Tibial artery (tissue), 4 donors: ENCODE data around the gene DDX19B.
"Not testable (repeated sequence)": the region's sequence is repeated elsewhere in the genome, so short reads cannot be mapped to it uniquely, and the experiment has no call there.

Source experiments
- DNase-seq, 2 donors: peaks; one replicate each; pipeline ENCODE4 v3.0.0-alpha.2; 2019
- H3K27ac ChIP-seq, 2 donors: fragments of 200-600 bp; sonication (generic) in 1 of 2; 1 replicate in 1 of 2; 2 replicates in 1 of 2; pipeline ENCODE4 v1.5.1; 2018 to 2019; ENCODE audit warnings: mild to moderate bottlenecking in 1 of 2
- H3K27me3 ChIP-seq, 2 donors: fragments of 200-600 bp; sonication (generic) in 1 of 2; one replicate each; pipeline versions ENCODE4 v1.5.1 to v1.6.0; 2016 to 2019
- H3K36me3 ChIP-seq, 3 donors: fragments of 200-600 bp; sonication (generic) in 2 of 3; one replicate each; pipeline ENCODE4 v1.5.1; 2016 to 2019; ENCODE audit warnings: mild to moderate bottlenecking in 2 of 3
- H3K4me1 ChIP-seq, 4 donors: fragments of 200-600 bp; sonication (generic) in 2 of 4; 1 replicate in 3 of 4; 2 replicates in 1 of 4; pipeline ENCODE4 v1.5.1; 2016 to 2019
- H3K4me3 ChIP-seq, 2 donors: fragments of 200-600 bp; sonication (generic) in 1 of 2; 1 replicate in 1 of 2; 2 replicates in 1 of 2; pipeline ENCODE4 v1.5.1; 2018 to 2019; ENCODE audit warnings: mild to moderate bottlenecking in 2 of 2
- H3K9me3 ChIP-seq, 3 donors: fragments of 200-600 bp; sonication (generic) in 1 of 3; one replicate each; pipeline ENCODE4 v1.5.1; 2016 to 2019
- intact Hi-C: fragments of 100-400 bp; cut with DNase I; formaldehyde crosslinking; loops from one replicate; pipeline ENCODE4 v1.15.0; 2023; ENCODE audit warnings: low total_unique reads
- TF ChIP-seq, protein P1 (sequence below), 2 experiments: fragments of 200-600 bp in 1 of 2; fragments of 450-650 bp in 1 of 2; IDR thresholded peaks; one replicate each; pipeline ENCODE4 v1.5.1; 2017 to 2019; ENCODE audit warnings: antibody characterized with exemption in 2 of 2, mild to moderate bottlenecking in 1 of 2, moderate library complexity in 1 of 2

DDX19B gene

DNA sequence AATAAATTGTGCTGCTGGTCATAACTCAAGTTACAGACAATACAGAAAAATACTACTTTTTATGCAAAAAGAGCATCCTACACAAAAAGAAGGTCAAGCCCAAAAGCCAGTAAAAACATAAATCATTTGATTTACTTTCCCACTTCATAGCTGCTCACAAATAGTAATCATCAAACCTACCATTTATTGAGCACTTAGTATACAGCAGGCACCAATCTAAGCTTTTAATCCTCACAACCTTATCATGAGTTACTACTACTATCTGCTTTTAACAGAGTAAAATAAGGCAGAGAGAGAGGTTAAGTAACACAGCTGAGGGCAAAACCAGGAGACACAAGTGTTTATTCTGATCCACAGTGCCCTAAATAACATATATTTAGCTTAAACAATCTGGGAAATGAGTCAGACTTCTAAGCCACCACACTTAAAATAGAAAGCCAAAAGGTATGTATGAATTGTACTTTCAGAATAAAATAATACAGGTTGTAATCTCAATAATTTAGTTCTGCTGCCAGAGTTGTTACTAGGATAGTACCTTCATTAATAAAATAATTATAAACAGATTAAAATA is 8.0 kb upstream of the DDX19B start:
- Histone ChIP-seq H3K4me3 (no peak overlapping the region), H3K9me3 (no peaks in the 10 kb centered on the region), H3K36me3 (no peaks in the 10 kb centered on the region), H3K27me3 (no peaks in the 10 kb centered on the region), H3K27ac (no peak overlapping the region), H3K4me1 (peaks cover 0 to 20% (median 8%) of the 10 kb centered on the region in 4 donors)
- TF ChIP-seq, protein P1, sequence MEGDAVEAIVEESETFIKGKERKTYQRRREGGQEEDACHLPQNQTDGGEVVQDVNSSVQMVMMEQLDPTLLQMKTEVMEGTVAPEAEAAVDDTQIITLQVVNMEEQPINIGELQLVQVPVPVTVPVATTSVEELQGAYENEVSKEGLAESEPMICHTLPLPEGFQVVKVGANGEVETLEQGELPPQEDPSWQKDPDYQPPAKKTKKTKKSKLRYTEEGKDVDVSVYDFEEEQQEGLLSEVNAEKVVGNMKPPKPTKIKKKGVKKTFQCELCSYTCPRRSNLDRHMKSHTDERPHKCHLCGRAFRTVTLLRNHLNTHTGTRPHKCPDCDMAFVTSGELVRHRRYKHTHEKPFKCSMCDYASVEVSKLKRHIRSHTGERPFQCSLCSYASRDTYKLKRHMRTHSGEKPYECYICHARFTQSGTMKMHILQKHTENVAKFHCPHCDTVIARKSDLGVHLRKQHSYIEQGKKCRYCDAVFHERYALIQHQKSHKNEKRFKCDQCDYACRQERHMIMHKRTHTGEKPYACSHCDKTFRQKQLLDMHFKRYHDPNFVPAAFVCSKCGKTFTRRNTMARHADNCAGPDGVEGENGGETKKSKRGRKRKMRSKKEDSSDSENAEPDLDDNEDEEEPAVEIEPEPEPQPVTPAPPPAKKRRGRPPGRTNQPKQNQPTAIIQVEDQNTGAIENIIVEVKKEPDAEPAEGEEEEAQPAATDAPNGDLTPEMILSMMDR (IDR thresholded peaks at IDR 0.05): no peak
- intact Hi-C loops: no loop called here
- no peak for DNase-seq

DNA sequence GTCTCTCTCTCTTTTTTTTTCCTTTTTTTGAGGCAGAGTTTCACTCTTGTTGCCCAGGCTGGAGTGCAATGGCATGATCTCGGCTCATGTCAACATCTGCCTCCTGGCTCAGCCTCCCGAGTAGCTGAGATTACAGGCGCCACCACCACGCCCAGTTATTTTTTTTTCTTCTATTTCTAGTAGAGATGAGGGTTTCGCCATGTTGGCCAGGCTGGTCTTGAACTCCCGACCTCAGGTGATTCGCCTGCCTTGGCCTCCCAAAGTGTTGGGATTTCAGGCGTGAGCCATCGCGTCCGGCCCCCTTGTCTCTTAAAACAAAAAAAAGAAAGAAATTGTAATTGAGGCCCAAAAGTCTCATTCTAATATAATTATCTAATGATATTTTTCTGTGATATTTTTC is 6.8 kb upstream of the DDX19B start:
- H3K27ac ChIP-seq, intact Hi-C loops: not testable (repeated sequence)
- peak in 1 of 2 donors; percentile 35 for DNase-seq

DNA sequence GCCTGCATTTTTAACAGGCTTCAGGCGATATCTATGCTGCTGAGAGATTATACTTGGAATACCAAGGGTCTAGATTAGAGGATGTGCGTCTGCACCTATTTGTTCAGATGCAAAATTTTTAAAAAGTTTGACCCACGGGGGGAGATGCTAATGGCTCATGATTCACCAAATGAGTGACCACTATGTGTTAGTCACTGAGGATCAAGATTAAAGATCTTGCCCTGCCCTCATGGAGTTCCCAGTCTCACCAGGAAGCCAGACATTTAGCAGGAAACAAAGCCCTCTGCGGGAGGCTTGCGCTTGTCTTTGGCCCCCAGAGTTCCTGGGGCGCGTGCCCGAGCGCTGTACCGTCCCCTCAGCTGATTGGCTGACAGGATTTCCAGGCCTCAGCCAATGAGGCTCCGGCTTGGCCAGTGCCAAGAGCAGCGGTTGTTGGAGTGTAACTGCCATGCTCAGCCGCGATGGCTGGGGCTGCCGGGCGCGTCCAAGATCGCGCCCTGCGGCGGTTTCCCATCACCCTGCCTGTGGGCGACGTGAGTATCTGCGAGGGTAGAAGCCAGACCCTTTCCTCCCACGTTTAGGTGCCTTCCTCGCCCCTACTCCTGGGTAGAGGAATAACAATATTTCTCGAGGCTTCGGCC is 4.5 kb upstream of the DDX19B start:
- intact Hi-C loops: no loop called here
- TF ChIP-seq, protein P1 (IDR thresholded peaks at IDR 0.05): no peak
- H3K4me1 ChIP-seq: peaks cover 0 to 13% (median 8%) of the 10 kb centered on the region in 4 donors
- DNase-seq: peak in 1 of 2 donors; percentile 61
- no peaks in the 10 kb centered on the region for H3K9me3 ChIP-seq
- H3K27ac ChIP-seq: no peak overlapping the region
- no peaks in the 10 kb centered on the region for H3K27me3 ChIP-seq
- no peaks in the 10 kb centered on the region for H3K36me3 ChIP-seq
- H3K4me3 ChIP-seq: no peak overlapping the region

More for the DNA sequence above, 6.8 kb upstream of the DDX19B start:
- peaks cover 0 to 20% (median 8%) of the 10 kb centered on the region in 4 donors for H3K4me1 ChIP-seq
- H3K36me3 ChIP-seq, H3K9me3 ChIP-seq, H3K4me3 ChIP-seq, H3K27me3 ChIP-seq: not testable (repeated sequence)

DNA sequence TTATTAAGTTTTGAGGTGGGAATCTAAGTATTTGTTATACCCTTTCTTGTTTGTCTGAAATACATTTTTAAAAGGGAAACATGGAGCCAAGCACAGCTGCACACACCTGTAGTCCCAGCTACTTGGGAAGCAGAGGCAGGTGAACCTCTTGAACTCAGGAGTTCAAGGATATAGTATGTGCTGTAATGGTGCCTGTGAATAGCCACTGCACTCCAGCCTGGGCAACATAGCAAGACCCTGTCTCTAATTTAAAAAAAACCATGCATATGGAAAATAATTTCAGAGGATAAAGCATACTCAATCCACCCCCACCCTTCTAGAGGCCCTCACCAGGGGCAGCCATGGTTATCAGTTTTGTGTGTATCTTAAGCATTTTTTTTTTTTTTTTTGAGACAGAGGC is 3.4 kb upstream of the DDX19B start:
- H3K27me3 ChIP-seq: no peaks in the 10 kb centered on the region
- peaks cover 0 to 16% (median 7%) of the 10 kb centered on the region in 4 donors for H3K4me1 ChIP-seq
- peaks cover 0 to under 1% (median 0%) of the 10 kb centered on the region in 3 donors for H3K9me3 ChIP-seq
- H3K4me3 ChIP-seq: no peak overlapping the region
- no peaks in the 10 kb centered on the region for H3K36me3 ChIP-seq
- DNase-seq: no peak
- H3K27ac ChIP-seq: no peak overlapping the region
- TF ChIP-seq, protein P1 (IDR thresholded peaks at IDR 0.05): no peak
- intact Hi-C loops: no loop called here

DNA sequence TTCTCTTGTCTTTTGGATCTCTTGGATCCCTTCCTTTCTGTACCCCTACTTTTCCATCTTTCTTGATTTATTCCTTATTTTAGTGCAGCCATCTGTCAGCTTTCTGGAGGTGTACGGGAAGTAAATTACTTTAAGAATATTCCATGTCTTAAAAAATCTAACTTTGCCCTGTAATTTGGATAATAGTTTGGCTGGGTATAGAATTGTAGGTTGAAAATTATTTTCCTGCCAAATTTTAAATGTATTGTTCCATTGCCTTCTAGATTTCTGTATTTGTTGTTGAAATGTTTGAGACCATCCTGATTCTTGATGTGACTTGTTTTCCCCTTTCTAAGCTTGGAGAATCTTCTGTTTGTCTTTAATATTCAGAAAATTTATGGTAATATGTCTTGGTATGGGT is 2.1 kb downstream of the DDX19B start:
- intact Hi-C loops: loop anchor here (5.0 kb wide), 1 partner anchor 46 kb away; the partner anchor contains the start of gene DDX19A
- DNase-seq: no peak
- Histone ChIP-seq H3K27ac (no peak overlapping the region), H3K9me3 (peaks cover 0 to 7% (median 0%) of the 10 kb centered on the region in 3 donors), H3K4me1 (peaks cover 0 to 16% (median 8%) of the 10 kb centered on the region in 4 donors), H3K4me3 (no peak overlapping the region), H3K36me3 (peaks cover 0 to 15% (median 0%) of the 10 kb centered on the region in 3 donors), H3K27me3 (no peaks in the 10 kb centered on the region)
- TF ChIP-seq, protein P1 (IDR thresholded peaks at IDR 0.05): no peak

DNA sequence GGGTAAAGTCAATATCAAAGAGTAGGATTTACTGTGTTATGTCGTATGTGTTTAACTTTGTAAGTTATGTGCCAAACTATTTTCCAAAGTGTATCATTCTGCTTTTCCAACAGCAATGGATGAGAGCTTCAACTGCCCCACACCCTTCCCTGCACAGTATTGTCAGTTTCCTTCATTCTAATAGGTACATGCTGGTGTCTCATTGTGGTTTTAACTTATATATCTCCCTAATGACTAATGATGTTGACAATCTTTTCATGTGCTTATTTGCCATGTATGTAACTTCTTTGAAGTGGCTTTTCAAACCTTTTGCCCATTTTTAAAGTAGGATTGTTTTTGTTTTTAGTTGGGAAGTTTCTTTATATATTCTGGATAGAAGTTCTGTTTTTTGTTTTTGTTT is 3.8 kb downstream of the DDX19B start:
- H3K4me1 ChIP-seq: peaks cover 0 to 16% (median 8%) of the 10 kb centered on the region in 4 donors
- peaks cover 0 to 15% (median 0%) of the 10 kb centered on the region in 3 donors for H3K36me3 ChIP-seq
- no peak overlapping the region for H3K27ac ChIP-seq
- H3K27me3 ChIP-seq: no peaks in the 10 kb centered on the region
- intact Hi-C loops: loop anchor here (5.0 kb wide), 1 partner anchor 45 kb away; the partner anchor contains the start of gene DDX19A
- H3K9me3 ChIP-seq: peaks cover 0 to 7% (median 0%) of the 10 kb centered on the region in 3 donors
- TF ChIP-seq, protein P1 (IDR thresholded peaks at IDR 0.05): no peak
- no peak for DNase-seq
- H3K4me3 ChIP-seq: no peak overlapping the region
